Smooth muscle cell (in vitro differentiated cells): ENCODE data around the gene DSCAM. TPM values are rescaled to one million over a fixed set of nuclear protein-coding genes. Genes with fewer than 3 reads are reported as not detected.

ENCODE experiments used
- DNase-seq: peaks from one replicate; lab custom pipeline; 2025; ENCODE audit not compliant: unreplicated experiment; lab: John Stamatoyannopoulos, UW
- H2AFZ ChIP-seq: fragments of 200-600 bp; sonication (generic); 2 replicates; pipeline ENCODE4 v1.6.0; 2016; ENCODE audit warnings: antibody characterized with exemption, low read depth, mild to moderate bottlenecking
- H3F3A ChIP-seq: fragments of 200-600 bp; sonication (generic); 2 replicates; pipeline ENCODE4 v1.6.0; 2017; ENCODE audit warnings: antibody characterized with exemption, low read depth
- H3K27ac ChIP-seq: fragments of 200-600 bp; sonication (generic); 2 replicates; pipeline ENCODE4 v1.5.1; 2016; ENCODE audit warnings: low read depth, mild to moderate bottlenecking
- H3K27me3 ChIP-seq: fragments of 200-600 bp; sonication (generic); 2 replicates; pipeline ENCODE4 v1.6.1; 2016; ENCODE audit warnings: low read depth, mild to moderate bottlenecking
- H3K36me3 ChIP-seq: fragments of 200-600 bp; sonication (generic); 2 replicates; pipeline ENCODE4 v1.5.1; 2016; ENCODE audit warnings: low read depth
- H3K4me1 ChIP-seq: fragments of 200-600 bp; sonication (generic); 2 replicates; pipeline ENCODE4 v1.5.1; 2016; ENCODE audit warnings: low read depth
- H3K4me2 ChIP-seq: fragments of 200-600 bp; sonication (generic); 2 replicates; pipeline ENCODE4 v1.6.0; 2016; ENCODE audit warnings: mild to moderate bottlenecking
- H3K4me3 ChIP-seq: fragments of 200-600 bp; sonication (generic); 2 replicates; pipeline ENCODE4 v1.5.1; 2016; ENCODE audit warnings: mild to moderate bottlenecking
- H3K79me2 ChIP-seq: fragments of 200-600 bp; sonication (generic); 2 replicates; pipeline ENCODE4 v1.6.0; 2016; ENCODE audit warnings: low read depth, mild to moderate bottlenecking
- H3K9ac ChIP-seq: fragments of 200-600 bp; sonication (generic); 2 replicates; pipeline ENCODE4 v1.6.0; 2016; ENCODE audit warnings: low read depth
- H3K9me3 ChIP-seq: fragments of 200-600 bp; sonication (generic); replicated peaks from 2 replicates; pipeline ENCODE4 v1.5.1; 2016; ENCODE audit warnings: low read depth
- H4K20me1 ChIP-seq: fragments of 200-600 bp; sonication (generic); 2 replicates; pipeline ENCODE4 v1.6.0; 2016; ENCODE audit warnings: low read depth
- WGBS: methylation state at CpG from one replicate; pipeline ENCODE4 v1.1.7; 2016; ENCODE audit warnings: low lambda C conversion rate; 5-methylcytosine and 5-hydroxymethylcytosine counted together
- polyA plus RNA-seq: library from polyadenylated mRNA; unstranded; fragments of >200 nt; fragmentation: Nextera tagmentation; extraction: Ambion mirVana; gene quantifications from 2 replicates; pipeline ENCODE4 v1.2.1, GENCODE V29; 2016
- total RNA-seq: library from RNA; depleted of rRNA; stranded (reverse); fragments of >200 nt; gene quantifications from 2 replicates; pipeline ENCODE4 v1.2.3, GENCODE V29; 2014
- TF ChIP-seq, protein P1 (sequence below): fragments of 200-600 bp; sonication (generic); IDR thresholded peaks from 2 replicates; pipeline ENCODE4 v1.5.1; 2017; ENCODE audit warnings: borderline replicate concordance, mild to moderate bottlenecking, antibody characterized with exemption; ENCODE audit not compliant: insufficient read depth, poor library complexity, severe bottlenecking

The DSCAM gene
- total and polyA plus RNA-seq, 2 experiments from 2014 or later: not detected

DNA sequence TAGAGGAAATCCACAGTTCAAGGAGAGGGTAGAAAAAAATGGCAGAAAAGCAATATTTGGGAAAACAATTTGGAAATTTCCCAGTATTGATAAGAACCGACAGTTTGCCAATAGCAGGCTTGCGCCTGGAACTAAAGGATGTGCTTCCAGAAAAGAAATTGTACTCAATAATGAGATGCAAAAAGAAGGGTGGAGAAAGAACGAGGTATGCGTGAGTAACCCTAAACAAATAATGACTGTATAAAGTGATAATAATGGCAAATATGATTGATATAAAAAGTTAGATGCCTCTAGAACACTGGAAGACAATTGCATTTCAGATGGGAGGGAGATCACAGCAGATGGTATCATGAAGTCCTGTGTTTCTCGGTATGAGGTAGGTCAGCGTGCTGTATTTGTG, 458.9 kb downstream of the DSCAM start:
- 74% methylated on average over 6 of the region's 6 CpGs for WGBS
- Histone ChIP-seq H3K79me2 (no peaks in the 10 kb centered on the region), H3K4me3 (no peak overlapping the region), H3K9me3 (no peaks in the 10 kb centered on the region), H3K27me3 (peaks cover 11% of the 10 kb centered on the region), H3K27ac (no peak overlapping the region), H3K36me3 (no peaks in the 10 kb centered on the region), H3K9ac (no peak overlapping the region), H2AFZ (no peak overlapping the region), H3K4me1 (no peaks in the 10 kb centered on the region), H3F3A (no peaks in the 10 kb centered on the region), H3K4me2 (no peak overlapping the region), H4K20me1 (no peaks in the 10 kb centered on the region)
- no peak for DNase-seq
- TF ChIP-seq, protein P1, sequence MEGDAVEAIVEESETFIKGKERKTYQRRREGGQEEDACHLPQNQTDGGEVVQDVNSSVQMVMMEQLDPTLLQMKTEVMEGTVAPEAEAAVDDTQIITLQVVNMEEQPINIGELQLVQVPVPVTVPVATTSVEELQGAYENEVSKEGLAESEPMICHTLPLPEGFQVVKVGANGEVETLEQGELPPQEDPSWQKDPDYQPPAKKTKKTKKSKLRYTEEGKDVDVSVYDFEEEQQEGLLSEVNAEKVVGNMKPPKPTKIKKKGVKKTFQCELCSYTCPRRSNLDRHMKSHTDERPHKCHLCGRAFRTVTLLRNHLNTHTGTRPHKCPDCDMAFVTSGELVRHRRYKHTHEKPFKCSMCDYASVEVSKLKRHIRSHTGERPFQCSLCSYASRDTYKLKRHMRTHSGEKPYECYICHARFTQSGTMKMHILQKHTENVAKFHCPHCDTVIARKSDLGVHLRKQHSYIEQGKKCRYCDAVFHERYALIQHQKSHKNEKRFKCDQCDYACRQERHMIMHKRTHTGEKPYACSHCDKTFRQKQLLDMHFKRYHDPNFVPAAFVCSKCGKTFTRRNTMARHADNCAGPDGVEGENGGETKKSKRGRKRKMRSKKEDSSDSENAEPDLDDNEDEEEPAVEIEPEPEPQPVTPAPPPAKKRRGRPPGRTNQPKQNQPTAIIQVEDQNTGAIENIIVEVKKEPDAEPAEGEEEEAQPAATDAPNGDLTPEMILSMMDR: no peak

DNA sequence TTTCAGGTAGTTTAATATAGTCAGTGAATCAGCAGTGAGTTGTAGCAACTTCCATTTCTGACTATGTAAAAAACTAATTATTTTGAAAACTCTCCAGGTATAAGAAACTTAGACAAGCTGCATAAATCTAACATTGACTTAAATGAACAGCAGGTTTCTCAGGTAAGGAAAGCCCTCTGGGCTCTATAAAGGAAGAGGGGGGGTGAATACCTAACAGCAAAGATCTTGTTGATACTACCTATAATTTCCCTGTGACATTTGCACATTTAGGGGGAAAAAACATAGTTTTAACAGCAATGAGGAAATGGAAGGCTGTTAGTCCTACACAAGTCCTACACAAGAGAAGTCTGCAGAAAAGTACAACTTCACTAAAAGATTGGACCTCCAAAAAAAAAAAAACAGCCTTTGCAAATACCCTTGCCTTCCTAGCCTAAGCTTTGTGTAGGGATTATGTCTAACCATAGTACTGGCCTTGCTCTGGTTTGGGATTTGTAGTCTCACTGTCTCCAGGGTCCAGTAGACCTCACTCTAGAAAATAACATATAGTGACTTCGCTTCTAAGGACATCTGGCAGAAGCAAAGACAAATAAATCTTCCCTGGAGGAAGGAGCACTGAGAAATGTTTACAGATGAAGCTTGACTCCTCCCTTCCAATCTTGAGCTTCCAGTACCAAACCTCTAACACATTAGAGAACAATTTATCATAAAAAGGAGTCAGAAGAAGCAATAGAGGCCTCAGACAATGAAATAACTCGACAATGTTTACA, 459.8 kb downstream of the DSCAM start:
- Histone ChIP-seq H2AFZ (no peak overlapping the region), H3K4me1 (no peaks in the 10 kb centered on the region), H3K27me3 (peaks cover 11% of the 10 kb centered on the region), H4K20me1 (no peaks in the 10 kb centered on the region), H3K9ac (no peak overlapping the region), H3K27ac (no peak overlapping the region), H3K9me3 (no peaks in the 10 kb centered on the region), H3F3A (no peaks in the 10 kb centered on the region), H3K4me3 (no peak overlapping the region), H3K4me2 (no peak overlapping the region), H3K79me2 (no peaks in the 10 kb centered on the region), H3K36me3 (no peaks in the 10 kb centered on the region)
- TF ChIP-seq, protein P1: no peak
- no peak for DNase-seq
- WGBS: 72% methylated on average over 2 of the region's 2 CpGs

DNA sequence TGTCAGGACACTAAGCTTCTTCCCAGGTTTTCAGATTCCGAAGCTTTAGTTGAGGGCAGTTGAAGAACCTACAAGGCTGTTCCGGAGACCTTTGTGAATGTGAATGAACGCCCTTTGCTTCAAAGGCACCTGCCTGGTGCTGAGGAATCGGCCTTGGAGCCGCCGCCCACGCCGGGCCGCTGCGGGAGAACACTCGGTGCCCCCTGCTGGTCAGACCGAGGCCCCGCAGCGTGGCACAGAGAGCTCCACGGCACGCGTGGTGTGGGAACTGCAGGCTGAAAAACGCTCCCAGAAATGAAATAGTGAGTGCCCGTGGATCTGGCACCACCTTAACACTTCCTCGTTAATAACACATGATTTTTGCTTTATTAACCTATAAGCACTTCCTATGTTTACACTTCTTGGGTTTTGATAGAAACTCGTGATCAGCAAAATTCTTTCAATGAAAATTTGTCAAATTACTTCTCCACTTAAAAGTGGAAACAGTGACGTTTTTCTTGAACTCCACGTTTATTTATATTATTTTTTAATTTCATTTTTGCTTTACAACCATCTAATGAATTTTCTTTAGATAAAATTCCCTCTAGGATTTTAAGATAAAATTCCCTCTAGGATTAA, 460.6 kb downstream of the DSCAM start:
- 11% methylated on average over 23 of the region's 23 CpGs for WGBS
- peak overlapping the region; percentile 30 for H3K4me2 ChIP-seq
- DNase-seq: no peak
- no peaks in the 10 kb centered on the region for H3K79me2 ChIP-seq
- H4K20me1 ChIP-seq: no peaks in the 10 kb centered on the region
- H3K27ac ChIP-seq: no peak overlapping the region
- H3K9me3 ChIP-seq: no peaks in the 10 kb centered on the region
- H3F3A ChIP-seq: no peaks in the 10 kb centered on the region
- H3K27me3 ChIP-seq: peaks cover 11% of the 10 kb centered on the region
- no peaks in the 10 kb centered on the region for H3K36me3 ChIP-seq
- H3K9ac ChIP-seq: no peak overlapping the region
- H3K4me1 ChIP-seq: no peaks in the 10 kb centered on the region
- TF ChIP-seq, protein P1: peak; percentile 95
- no peak overlapping the region for H3K4me3 ChIP-seq
- H2AFZ ChIP-seq: no peak overlapping the region
